SKM-1 treated with dmso at 0.1 percent for 144 hours (cell line): ENCODE measurements around the gene UBXN1.

Experiments
- DNase-seq: peaks from one replicate; lab custom pipeline; 2025; ENCODE audit not compliant: unreplicated experiment; lab: John Stamatoyannopoulos, UW

Gene UBXN1, protein sequence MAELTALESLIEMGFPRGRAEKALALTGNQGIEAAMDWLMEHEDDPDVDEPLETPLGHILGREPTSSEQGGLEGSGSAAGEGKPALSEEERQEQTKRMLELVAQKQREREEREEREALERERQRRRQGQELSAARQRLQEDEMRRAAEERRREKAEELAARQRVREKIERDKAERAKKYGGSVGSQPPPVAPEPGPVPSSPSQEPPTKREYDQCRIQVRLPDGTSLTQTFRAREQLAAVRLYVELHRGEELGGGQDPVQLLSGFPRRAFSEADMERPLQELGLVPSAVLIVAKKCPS

DNA sequence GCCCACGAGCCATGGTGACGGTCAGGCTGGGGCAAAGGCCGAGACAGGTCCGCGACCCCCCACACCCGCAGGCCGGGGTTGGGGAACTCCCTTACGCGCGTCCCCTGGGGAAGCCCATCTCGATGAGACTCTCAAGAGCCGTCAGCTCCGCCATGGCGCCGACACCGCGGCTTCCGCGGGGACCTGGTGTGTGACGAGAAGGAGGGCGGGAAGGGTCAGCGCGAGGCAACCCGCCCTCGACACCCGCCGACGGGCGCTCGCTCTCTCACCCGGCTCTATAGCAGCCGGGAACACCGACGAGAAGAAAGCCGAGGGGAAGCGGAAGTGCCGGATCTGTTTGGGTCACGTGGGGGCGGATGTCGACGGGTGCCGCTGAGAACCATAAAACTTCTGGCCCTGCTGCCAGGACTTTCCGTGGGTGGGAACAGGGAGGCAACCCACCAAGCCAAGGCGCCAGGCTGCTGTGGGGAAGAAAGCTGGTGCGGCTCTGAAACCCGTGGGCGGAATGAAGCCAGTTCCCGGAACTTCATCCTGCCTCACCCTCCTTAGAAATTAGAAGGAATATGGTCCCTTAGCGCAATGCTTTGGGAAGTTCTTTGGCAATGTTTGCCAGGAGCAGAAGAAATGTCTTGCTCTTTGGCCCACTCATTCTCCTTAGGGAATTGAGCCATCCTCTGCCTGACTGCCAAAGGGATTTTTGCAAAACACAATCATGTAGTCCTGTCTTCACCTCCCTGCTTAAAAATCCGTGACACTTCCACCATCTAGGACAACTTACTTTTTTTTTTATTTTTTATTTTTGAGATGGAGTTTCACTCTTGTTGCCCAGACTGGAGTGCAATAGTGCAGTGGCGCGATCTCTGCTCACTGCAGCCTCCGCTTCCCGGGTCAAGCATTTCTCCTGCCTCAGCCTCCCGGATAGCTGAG lies at the start of gene UBXN1:
Gene UBXN1, minus strand, starts transcription at position 304 of the 927 bp plus-strand sequence. Its CDS starts 150 bp downstream, at position 154.
- DNase-seq = peak; percentile 81

DNA sequence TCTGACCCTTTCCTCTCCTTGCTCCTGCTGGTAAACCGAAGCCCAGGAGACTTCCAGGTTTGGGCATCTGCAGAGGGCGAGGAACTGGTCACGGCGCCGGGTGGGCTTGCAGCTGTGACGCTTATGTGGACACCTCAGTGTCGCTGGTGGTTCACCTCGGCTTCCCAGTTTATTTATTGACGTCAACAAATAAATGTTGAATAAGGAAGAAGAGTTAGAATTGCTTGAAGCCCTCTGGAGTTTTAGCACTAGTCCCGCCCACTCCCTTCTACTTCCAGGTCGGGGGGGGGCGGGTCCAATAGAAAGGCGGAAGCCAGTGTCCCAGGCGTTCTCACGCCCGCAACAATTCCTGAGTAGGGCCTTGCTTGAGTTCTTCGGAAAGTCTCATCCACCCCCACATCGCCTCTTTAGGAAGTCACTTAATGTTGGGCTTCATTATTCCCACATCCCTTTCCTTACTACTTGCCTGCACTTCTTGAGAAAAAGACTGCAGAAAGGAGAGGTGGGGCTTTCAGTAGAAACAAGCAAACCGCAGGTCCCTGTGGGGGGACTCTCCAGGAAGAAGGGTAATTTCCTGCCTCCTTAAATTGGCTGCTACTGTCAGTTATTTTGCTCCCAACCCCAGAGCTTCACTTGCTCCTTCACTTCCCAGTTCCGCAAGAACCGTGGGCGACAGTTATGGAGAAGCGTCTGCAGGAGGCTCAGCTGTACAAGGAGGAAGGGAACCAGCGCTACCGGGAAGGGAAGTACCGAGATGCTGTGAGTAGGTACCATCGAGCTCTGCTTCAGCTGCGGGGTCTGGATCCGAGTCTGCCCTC lies 49.5 kb upstream of the UBXN1 start, which contains the start of gene TTC9C:
Gene TTC9C, plus strand, starts transcription at position 316 of the 818 bp plus-strand sequence. Its CDS starts 363 bp downstream, at position 679.
- DNase-seq = peak; percentile 88

DNA sequence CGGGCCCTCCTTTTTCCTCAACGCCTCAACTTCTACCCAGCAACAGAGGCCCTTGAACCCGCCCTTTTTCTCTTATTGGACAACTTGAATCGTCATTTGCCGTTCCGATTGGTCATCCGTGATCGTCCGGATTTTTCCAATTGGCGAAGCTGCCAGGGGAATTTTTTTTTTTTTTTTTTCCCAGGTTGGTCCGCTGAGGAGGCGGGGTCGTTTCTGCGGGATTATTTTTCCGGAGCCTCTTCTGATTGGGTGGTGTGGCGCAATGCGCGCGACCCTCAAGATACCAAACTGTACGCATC lies 48.9 kb upstream of the UBXN1 start:
- peak; percentile 95 for DNase-seq

DNA sequence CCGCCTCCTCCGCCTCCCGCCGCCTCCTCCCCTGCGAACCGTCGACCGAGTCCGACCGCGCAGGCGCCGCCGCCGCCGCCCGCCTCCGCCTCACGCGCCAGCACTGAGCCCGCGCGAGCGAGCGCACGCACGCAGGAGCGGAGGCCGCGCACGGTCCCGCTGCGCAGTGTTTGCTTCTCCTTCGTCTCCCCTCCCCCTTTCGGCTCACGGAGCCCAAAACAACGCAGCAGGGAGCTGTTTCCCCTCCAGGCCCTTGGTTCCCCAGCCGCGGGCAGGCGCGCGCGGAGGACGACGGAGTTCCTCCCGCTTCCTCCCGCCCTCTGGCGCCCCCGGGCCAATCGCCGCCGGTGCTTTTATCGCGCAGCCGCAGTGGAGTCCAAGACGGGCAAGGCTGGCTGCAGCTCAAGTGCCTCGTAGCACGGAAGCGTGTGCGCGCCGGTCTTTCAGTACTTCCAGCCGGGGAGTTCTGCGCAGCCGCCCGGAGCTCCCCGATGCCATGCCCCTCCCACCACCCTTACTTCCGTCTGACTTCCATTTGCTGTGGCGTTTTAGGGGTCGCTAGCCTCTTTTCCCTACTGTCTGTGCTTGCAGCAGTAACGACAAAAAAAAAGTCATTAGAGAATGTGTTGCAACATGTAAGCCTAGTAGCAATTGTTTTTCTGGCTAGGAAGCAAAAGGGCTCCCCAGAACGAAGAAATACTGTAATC lies 48.4 kb upstream of the UBXN1 start, which contains the start of gene HNRNPUL2:
Gene HNRNPUL2, minus strand, starts transcription at position 293 of the 707 bp plus-strand sequence. CDS start 301 bp downstream, outside the sequence.
- peak; percentile 99 for DNase-seq

DNA sequence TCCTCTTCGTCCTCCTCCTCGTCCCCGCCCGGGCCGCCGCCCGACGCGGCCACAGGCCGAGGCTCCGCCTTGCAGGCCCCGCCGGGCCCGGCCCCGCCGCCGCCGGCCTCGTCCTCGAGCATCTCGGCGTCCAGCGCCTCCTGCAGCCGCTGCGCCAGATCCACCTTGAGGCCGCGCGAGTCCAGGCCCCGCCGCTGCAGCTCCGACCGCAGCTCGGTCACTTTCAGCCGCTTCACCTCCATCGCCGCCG lies 48.0 kb upstream of the UBXN1 start:
- DNase-seq = no peak

DNA sequence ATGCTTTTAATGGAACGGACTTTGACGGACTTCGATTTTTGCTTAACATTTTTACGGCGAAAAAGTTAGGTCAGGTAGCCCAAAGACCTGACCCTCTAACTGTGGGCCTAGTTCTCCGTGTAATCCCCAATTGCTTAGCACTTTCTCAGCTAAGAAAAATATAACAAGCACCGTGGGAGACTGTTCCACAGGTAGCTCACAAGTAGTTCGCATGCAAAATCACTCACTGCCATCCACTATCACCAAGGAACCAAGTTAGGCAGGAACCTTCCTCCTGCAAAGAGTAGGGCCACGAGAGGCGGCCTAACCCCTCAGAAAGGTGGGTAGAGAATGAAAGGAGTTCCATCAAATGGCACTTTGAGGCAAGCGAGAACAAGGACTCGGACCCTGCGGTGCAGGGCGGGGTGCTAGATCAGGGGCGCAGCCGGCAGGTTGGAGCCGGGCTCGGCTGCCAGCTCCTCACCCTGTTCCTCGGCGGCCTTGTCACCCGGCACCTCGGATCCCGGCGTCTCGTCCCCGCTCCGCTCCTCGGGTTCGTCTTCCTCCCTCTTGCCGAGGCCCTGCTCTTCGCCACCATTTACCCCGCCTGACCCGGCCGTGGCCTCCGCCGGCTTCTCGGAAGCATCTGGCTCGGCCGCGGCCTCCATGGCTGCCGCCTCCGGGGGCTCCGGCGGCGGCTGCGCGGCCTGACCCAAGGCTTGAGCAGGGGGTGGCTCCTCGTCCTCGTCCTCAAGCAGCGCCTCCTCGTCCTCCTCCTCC lies 47.5 kb upstream of the UBXN1 start:
- DNase-seq = no peak

DNA sequence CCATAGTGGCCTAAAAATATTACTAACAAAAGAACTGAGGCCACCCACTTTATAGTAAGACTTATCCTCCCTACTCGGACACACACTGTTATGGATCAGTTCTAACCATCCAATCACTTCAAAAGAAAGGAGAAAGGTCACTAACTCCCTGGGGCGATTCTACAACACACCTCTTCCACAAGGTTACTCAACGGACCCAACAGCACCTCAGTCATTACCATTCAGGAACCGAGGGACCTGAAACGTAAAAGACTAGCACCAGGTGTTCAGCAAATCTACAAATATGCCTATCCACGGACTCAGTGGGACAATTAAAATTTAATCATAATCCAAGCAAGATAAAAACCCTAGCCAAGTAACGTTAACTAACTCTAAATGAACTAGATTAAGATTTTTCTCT lies 46.8 kb upstream of the UBXN1 start:
- no peak for DNase-seq

DNA sequence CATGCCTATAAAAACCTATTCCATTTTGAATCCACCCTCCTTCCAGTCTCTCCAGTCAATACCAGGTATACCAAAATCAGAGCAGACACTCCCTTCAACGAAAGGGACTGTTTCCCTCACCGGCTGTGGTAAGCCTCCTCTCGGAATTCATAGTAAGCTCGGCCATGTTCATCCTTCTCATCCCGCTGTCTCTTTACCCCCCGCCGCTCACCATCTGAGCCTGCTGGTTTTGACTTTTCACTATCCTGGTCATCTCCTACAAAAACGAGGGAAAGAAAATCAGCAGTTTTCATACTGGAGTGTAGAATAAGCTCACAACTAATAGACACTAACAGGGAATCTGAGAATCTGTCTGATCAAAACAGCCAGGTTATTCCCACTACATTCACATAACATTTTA lies 45.3 kb upstream of the UBXN1 start:
- no peak for DNase-seq

DNA sequence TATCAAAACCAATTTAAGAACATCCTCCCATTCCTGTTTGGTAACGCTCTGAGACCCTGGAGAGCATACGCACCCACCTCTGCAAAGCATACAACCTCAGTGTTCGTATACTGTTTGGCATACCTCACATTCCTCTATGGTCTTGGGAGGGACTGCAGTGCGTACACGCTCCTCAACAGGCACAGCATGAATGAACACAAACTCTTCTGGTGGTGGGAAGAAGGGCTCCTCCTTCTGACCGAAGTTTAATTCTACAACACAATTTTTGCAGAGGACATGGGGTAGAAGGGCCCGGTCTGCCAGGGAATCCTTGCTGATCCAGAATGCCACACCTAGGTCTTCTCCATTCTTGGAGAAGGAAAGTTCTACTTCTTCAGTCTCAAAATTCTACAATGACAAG lies 43.1 kb upstream of the UBXN1 start:
- DNase-seq = no peak

DNA sequence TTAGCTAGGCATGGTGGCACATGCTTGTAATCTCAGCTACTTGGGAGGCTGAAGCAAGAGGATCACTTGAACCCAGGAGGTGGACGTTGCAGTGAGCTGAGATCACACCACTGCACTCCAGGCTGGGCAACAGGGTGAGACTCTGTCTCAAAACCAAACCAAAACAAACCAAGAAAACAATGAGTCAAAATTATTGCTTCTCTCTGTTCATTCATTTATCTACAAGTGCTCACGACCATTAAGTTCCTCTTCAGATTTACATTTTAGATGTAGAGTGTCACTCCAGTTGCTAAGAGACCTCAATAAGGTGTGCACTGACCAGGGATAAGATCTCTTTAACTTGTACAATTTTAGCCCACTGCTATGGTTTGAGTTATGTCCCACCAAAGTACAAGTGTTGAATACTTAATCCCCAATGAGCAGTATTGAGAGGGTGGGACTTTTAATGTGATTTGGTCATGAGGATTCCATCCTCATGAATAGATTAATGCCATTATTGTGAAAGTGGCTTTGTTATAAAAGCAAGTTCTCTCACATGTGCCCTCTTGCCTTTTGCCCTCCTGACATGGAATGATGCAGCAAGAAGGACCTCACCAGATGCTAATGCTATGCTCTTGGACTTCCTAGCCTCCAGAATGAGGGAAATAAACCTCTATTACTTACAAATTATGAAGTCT lies 40.6 kb upstream of the UBXN1 start:
- no peak for DNase-seq

DNA sequence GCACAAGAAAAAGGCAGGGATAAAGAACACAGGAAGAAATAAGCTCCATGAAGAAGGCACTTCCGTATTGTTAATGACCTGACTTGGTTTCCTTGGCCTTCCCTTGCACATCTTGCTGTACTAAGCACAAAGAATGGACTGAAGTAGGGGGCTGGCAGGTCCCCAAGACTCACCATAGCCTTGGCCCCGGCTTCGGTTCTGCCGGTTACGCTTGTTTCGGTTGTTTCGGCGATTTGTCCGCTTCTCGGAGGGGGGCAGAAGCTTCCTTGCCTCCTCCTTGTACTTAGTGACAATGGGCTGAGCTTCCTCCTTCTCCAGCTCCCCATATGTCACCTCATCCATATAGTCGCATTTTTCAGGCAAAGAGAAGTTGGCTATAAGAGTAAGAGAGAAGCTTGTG lies 37.9 kb upstream of the UBXN1 start:
- DNase-seq = no peak

DNA sequence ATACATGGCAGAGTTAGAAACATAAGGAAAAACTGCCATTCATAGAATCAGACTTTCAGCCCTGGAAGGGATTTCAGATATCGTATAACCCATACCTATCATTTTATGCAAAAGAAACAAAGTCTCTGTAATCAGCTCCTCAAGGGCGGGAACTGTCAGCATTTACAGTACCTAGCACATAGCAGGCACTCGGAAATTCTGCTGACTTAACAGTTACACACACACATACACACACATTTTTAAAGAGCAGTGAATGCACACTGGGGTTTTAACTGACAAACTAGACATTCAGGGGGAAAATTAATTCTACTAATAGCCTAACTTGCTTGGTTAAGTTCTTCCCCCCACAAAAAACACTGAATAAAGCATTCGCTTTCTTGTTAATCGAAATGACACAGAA lies 37.3 kb upstream of the UBXN1 start:
- no peak for DNase-seq

DNA sequence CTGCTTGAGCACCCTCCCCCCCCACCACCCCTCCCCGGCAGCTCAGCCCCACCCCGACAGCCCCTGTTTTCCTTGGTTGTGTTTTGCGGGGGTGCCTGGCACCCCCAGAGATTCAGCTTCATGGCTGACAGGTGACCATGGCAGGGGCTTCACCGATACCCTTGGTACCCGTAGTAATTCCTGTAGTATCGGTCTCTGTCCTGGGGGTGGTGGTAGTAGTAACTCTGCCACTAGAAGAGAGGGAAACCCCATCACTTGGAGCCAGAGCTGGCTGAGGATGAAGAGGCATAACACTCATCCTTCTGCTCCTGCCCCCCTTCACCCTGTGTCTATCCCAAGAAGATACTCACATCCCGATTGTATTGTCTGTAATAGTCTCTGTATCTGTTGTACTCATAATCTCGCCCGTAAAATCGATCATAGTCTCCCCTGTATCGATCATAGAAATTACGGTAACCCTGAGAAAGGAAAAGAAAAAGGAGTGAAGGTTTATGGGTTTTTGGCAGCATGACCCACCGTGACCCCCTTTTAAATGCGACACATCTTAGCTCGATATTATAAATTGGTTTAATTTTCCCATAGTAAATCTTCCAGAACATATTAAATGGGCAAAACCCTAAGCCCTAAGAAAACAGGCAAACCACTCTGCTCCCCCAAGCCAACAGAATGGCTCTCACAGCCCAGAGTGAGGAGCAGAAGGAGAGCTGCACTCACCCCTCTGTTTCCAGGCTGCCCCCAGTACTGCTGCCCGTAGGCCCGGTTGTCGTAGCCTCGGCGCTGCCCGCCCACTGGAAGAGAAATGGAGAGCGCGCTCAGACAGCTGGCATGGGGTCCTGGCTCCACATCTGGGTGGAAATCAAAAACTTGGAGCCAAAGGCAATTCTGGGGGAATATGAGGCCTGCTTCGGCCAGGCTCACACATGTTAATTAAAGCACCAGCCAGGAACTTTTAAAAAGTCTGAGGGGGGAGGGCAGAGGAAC lies 36.6 kb upstream of the UBXN1 start:
- no peak for DNase-seq

DNA sequence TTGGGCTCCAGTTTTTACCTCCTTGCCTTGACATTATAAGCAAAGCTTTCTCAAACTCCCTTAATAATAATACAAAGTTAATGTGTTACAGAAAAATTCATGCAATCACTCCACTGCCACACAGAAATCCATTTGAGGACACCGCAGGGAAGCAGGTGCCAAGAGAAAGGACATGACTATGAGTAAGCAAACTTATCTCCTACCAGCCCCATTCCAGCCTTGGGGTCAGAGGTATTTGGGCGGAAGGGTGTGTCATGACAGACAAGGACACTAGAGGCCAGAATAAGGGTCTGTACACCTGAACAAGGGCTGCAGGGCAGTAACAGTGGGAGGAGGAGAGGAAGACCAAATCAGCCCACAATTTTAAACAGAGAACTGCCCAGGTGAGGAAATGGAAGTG lies 34.5 kb upstream of the UBXN1 start:
- no peak for DNase-seq

DNA sequence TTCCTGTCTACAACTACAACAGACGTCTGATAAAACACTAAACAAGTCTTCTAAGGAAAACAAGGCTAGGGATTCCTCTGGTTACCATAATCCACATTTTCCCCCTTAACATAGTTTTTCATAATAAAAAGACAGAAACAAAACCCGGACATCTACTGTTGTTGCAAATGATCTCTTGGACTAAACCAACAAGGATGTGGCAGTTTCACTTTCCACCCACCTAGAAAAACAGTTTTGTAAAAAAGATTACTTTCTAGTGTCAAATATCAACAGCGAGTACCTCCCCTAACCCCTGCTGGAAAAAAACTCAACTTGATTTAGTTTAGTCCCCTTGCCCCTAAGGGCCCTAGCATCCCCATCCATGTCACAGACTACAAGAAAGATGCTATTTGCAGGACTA lies 34.0 kb upstream of the UBXN1 start:
- no peak for DNase-seq

DNA sequence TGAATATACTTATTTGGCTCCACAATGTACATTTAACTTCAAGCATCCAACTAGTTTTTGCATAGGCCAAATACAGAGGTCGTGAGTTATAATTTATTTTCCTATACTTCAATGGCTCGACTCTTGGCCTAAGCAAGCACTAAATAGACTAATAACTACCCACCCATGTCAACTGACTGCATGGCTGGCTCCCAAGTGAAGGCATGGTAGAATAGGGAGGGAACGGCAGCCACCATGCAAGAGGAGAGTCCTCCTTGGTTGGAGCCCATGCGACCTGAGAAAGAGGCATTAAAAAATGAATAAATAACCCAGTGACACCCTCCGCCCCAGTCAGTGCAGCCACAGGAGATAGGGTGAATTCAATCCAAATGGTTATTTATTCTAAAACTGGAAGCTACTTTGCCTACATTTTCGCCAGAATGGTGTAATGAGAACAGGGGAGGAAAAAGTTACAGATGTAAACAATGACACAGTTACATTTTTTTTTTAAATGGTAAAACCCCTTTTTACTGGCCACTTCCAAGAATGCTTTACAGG lies 33.5 kb upstream of the UBXN1 start:
- DNase-seq = no peak

DNA sequence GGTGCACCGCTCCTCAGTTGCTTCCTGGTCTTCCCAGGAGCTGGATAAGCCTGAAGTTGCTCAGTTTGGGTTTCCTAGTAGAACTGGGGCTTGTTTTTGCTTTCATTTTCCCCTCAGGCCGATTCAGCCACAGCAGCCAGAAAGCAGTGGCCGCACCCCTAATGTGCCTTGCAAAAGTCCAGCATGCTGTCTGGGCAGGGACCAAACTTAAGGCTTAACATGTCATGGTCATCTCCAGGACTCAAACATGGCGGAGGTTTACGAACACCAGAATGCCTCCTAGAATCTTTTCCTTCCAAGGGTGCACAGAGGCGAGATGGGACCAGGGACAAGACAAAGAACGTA lies 31.1 kb upstream of the UBXN1 start:
- no peak for DNase-seq

DNA sequence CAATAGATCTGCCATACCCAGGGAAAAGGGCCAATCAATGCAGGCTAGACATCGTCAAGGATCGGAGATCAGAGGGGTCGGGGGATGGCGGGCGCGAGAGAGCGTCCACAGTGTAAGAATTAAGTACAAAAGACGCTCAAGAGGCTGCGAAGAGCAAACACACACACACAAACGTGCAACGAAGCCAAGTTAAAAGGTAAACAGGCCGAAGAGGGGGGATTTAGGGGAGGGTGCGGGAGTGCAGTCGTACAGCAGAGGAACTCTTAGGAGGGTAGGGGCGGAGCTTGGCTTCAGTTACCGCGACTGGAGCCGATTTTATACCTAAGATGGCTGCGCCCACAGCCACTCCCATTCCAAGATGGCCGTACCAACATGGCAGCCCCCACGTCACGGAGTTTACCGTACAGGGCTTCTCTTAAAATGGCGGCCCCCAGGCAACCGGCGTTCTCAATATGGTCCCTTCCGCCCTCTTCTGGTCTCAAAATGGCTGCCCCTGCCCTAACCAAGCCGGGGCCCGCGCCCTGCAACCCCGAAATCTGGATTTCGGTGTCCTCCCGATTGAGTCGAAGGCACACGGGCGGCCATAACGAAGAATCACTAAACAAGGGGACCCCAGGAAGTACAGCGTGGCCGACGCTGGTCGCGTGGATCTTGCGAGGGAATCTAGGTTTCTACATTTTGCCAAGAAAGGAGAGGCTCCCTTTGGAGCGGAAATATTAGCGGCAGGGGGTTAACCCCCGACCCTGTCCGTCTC lies 30.6 kb upstream of the UBXN1 start:
- DNase-seq = no peak
